Calu3 (cell line): ENCODE measurements around the gene TTC39C. TPM values are rescaled to one million over a fixed set of nuclear protein-coding genes. Genes with fewer than 3 reads are reported as not detected.

Experiments used
- BruUV-seq: library from RNA; stranded (reverse); fragments of 400-500 nt; replicated peaks from 2 replicates; lab custom pipeline; 2021; lab: Mats Ljungman, UMichigan
- CTCF ChIA-PET: fragments of 300-600 bp; sonication (Branson Sonifier 250); formaldehyde crosslinking; loops from one replicate; lab custom pipeline; 2022; ENCODE audit warnings: antibody characterized with exemption; lab: Charles Lee
- DNase-seq: peaks from one replicate; pipeline ENCODE4 v3.0.0; 2022
- H3K27ac Mint-ChIP-seq: one replicate; pipeline ENCODE4 v1.8.0; 2022; ENCODE audit warnings: mixed read lengths; ENCODE audit not compliant: unreplicated experiment
- H3K27me3 Mint-ChIP-seq: one replicate; pipeline ENCODE4 v1.8.0; 2022; ENCODE audit warnings: mixed read lengths; ENCODE audit not compliant: unreplicated experiment
- H3K36me3 Mint-ChIP-seq: one replicate; pipeline ENCODE4 v1.8.0; 2022; ENCODE audit warnings: mild to moderate bottlenecking, moderate library complexity, mixed read lengths; ENCODE audit not compliant: insufficient read depth, unreplicated experiment
- H3K4me1 Mint-ChIP-seq: one replicate; pipeline ENCODE4 v1.8.0; 2022; ENCODE audit warnings: mild to moderate bottlenecking, low read depth, mixed read lengths; ENCODE audit not compliant: unreplicated experiment
- H3K4me3 Mint-ChIP-seq: one replicate; pipeline ENCODE4 v1.8.0; 2022; ENCODE audit warnings: mild to moderate bottlenecking, low read depth, moderate library complexity, mixed read lengths; ENCODE audit not compliant: unreplicated experiment
- H3K9me3 Mint-ChIP-seq: one replicate; pipeline ENCODE4 v1.8.0; 2022; ENCODE audit warnings: low read depth, mixed read lengths; ENCODE audit not compliant: unreplicated experiment
- CTCF ChIP-seq: fragments of 200-600 bp; IDR thresholded peaks from one replicate; pipeline ENCODE4 v1.8.0; 2022; ENCODE audit warnings: antibody characterized with exemption; ENCODE audit not compliant: unreplicated experiment
- intact Hi-C: fragments of 100-400 bp; cut with micrococcal nuclease; formaldehyde crosslinking; loops from one replicate; pipeline ENCODE4 v1.10.0; 2022; ENCODE audit not compliant: unreplicated experiment
- total RNA-seq: library from RNA; stranded (reverse); gene quantifications from 2 replicates; pipeline ENCODE4 v1.2.3, GENCODE V29; 2022

TTC39C gene
- total RNA-seq, 1 experiment from 2014 or later = 26.8 TPM

GRCh38 chr18:24006712-24007313 lies 7.7 kb upstream of the TTC39C start:
- H3K4me1 Mint-ChIP-seq = peaks cover 13% of the 10 kb centered on the region
- intact Hi-C loops = no loop called here
- CTCF ChIA-PET = no interaction called here

GRCh38 chr18:24009246-24009645 lies 5.3 kb upstream of the TTC39C start:
- no peak for TF ChIP-seq CTCF
- H3K27ac Mint-ChIP-seq = no peak overlapping the region
- BruUV-seq = no TSS peak
- no peaks in the 10 kb centered on the region for H3K9me3 Mint-ChIP-seq
- intact Hi-C loops = no loop called here
- H3K36me3 Mint-ChIP-seq = peaks cover 7% of the 10 kb centered on the region
- H3K4me3 Mint-ChIP-seq = no peak overlapping the region
- H3K4me1 Mint-ChIP-seq = peaks cover 18% of the 10 kb centered on the region
- CTCF ChIA-PET = no interaction called here
- H3K27me3 Mint-ChIP-seq = peaks cover 27% of the 10 kb centered on the region
- no peak for DNase-seq

More at GRCh38 chr18:24006712-24007313, 7.7 kb upstream of the TTC39C start:
- TF ChIP-seq CTCF = no peak
- Mint-ChIP-seq H3K4me3 (no peak overlapping the region), H3K27ac (no peak overlapping the region), H3K9me3 (no peaks in the 10 kb centered on the region), H3K27me3 (peaks cover 22% of the 10 kb centered on the region), H3K36me3 (no peaks in the 10 kb centered on the region)
- DNase-seq = no peak
- no TSS peak for BruUV-seq

GRCh38 chr18:24009651-24010333 lies 4.8 kb upstream of the TTC39C start:
- no peak for DNase-seq
- Mint-ChIP-seq H3K27me3 (peaks cover 27% of the 10 kb centered on the region), H3K4me3 (no peak overlapping the region), H3K27ac (no peak overlapping the region), H3K4me1 (peaks cover 18% of the 10 kb centered on the region), H3K9me3 (no peaks in the 10 kb centered on the region), H3K36me3 (peaks cover 13% of the 10 kb centered on the region)
- no TSS peak for BruUV-seq
- intact Hi-C loops = no loop called here
- CTCF ChIA-PET = interaction anchor here (1.1 kb wide), 1 partner anchor 11 kb away, joined by 3 read pairs; no protein-coding TSS in a partner anchor
- no peak for TF ChIP-seq CTCF

- H3K9me3 Mint-ChIP-seq = no peaks in the 10 kb centered on the region
- BruUV-seq = no TSS peak
- intact Hi-C loops = no loop called here
- H3K4me1 Mint-ChIP-seq = peaks cover 18% of the 10 kb centered on the region
- H3K27ac Mint-ChIP-seq = no peak overlapping the region
- peaks cover 27% of the 10 kb centered on the region for H3K27me3 Mint-ChIP-seq
- CTCF ChIA-PET = interaction anchor here (0.6 to 1.1 kb wide), 2 partner anchors 11 to 224 kb away, joined by 3 read pairs; no protein-coding TSS in a partner anchor
- no peak overlapping the region for H3K4me3 Mint-ChIP-seq
- H3K36me3 Mint-ChIP-seq = peaks cover 21% of the 10 kb centered on the region
- DNase-seq = no peak
- no peak for TF ChIP-seq CTCF
Measured at GRCh38 chr18:24010673-24011072, 3.9 kb upstream of the TTC39C start.
